GM18526 (cell line): ENCODE data around the gene CNOT3.

Source experiments
- POLR2A ChIP-seq: IDR thresholded peaks from 3 replicates; pipeline ENCODE4 v1.6.1; 2011; ENCODE audit not compliant: insufficient read length; ENCODE audit errors: extremely low read depth

The CNOT3 gene

GRCh38 chr19:54114340-54115108 lies 23.0 kb upstream of the CNOT3 start:
- peak; percentile 32 for TF ChIP-seq POLR2A

- TF ChIP-seq POLR2A, result peak; percentile 74
These were observed 22.2 kb upstream of the CNOT3 start, which contains the start of the genes PRPF31 and TFPT for GRCh38 chr19:54115109-54116063. Gene PRPF31, plus strand, starts transcription at chr19:54115754. Its CDS starts 2,525 bp downstream, at chr19:54118279. Gene TFPT, minus strand, starts transcription at chr19:54115657. Its CDS starts 388 bp downstream, at chr19:54115269.

- TF ChIP-seq POLR2A, result no peak
These were observed 16.3 kb upstream of the CNOT3 start for GRCh38 chr19:54121259-54121658.

- TF ChIP-seq POLR2A, result no peak
These were observed 13.9 kb upstream of the CNOT3 start for GRCh38 chr19:54123682-54124081.

- TF ChIP-seq POLR2A, result no peak
These were observed 13.2 kb upstream of the CNOT3 start for GRCh38 chr19:54124393-54124792.

- TF ChIP-seq POLR2A, result no peak
These were observed 11.8 kb upstream of the CNOT3 start for GRCh38 chr19:54125713-54126112.

- TF ChIP-seq POLR2A, result no peak
These were observed 9.7 kb upstream of the CNOT3 start for GRCh38 chr19:54127688-54128440.

- TF ChIP-seq POLR2A, result no peak
These were observed 9.2 kb upstream of the CNOT3 start for GRCh38 chr19:54128441-54128725.

GRCh38 chr19:54128796-54129616 lies 8.6 kb upstream of the CNOT3 start:
- no peak for TF ChIP-seq POLR2A

- no peak for TF ChIP-seq POLR2A
These were observed 8.0 kb upstream of the CNOT3 start for GRCh38 chr19:54129617-54129996.

- TF ChIP-seq POLR2A, result no peak
These were observed 4.1 kb upstream of the CNOT3 start for GRCh38 chr19:54133312-54133956.

GRCh38 chr19:54133957-54134590 lies 3.5 kb upstream of the CNOT3 start:
- no peak for TF ChIP-seq POLR2A

GRCh38 chr19:54136086-54136863 lies 1.3 kb upstream of the CNOT3 start:
- no peak for TF ChIP-seq POLR2A
